SU-DHL-6 (cell line): ENCODE results near the gene PTCH1.

Experiments
- H2AFZ ChIP-seq: fragments of 200-600 bp; sonication (generic); 2 replicates; pipeline ENCODE4 v1.6.1; 2014; ENCODE audit warnings: low read depth, mild to moderate bottlenecking, moderate library complexity, mixed read lengths, antibody characterized with exemption, low read length; ENCODE audit not compliant: severe bottlenecking
- H3F3A ChIP-seq: fragments of 200-600 bp; shearing (Covaris generic); 2 replicates; pipeline ENCODE4 v1.6.0; 2016; ENCODE audit warnings: antibody characterized with exemption, mild to moderate bottlenecking; ENCODE audit not compliant: insufficient read depth
- H3K27ac ChIP-seq: fragments of 200-600 bp; sonication (generic); 2 replicates; pipeline ENCODE4 v1.5.1; 2016; ENCODE audit warnings: low read depth, mild to moderate bottlenecking, low read length, moderate library complexity, mixed read lengths
- H3K27me3 ChIP-seq: fragments of 200-600 bp; sonication (generic), shearing (Covaris generic); 2 replicates; pipeline ENCODE4 v1.6.0; 2014; ENCODE audit warnings: mild to moderate bottlenecking, low read length
- H3K36me3 ChIP-seq: fragments of 200-600 bp; sonication (generic); 2 replicates; pipeline ENCODE4 v1.6.1; 2014; ENCODE audit warnings: mild to moderate bottlenecking, low read length, mixed read lengths
- H3K4me2 ChIP-seq: fragments of 300-600, 200-600 bp; shearing (Covaris generic), sonication (generic); 2 replicates; pipeline ENCODE4 v1.6.0; 2014; ENCODE audit warnings: low read length, low read depth, mild to moderate bottlenecking; ENCODE audit not compliant: poor library complexity, severe bottlenecking
- H3K4me3 ChIP-seq: fragments of 200-600 bp; sonication (generic); 2 replicates; pipeline ENCODE4 v1.5.1; 2014; ENCODE audit warnings: antibody characterized with exemption, low read length, mild to moderate bottlenecking, mixed read lengths; ENCODE audit not compliant: insufficient read depth, poor library complexity, severe bottlenecking
- H3K79me2 ChIP-seq: fragments of 200-600 bp; sonication (generic); 2 replicates; pipeline ENCODE4 v1.6.1; 2014; ENCODE audit warnings: mild to moderate bottlenecking, low read length, moderate library complexity; ENCODE audit not compliant: insufficient read depth
- H3K9ac ChIP-seq: fragments of 200-600 bp; sonication (generic); 2 replicates; pipeline ENCODE4 v1.7.0; 2014; ENCODE audit warnings: mild to moderate bottlenecking, low read length
- H3K9me2 ChIP-seq: fragments of 200-600 bp; sonication (generic); replicated peaks from 2 replicates; pipeline ENCODE4 v1.6.1; 2014; ENCODE audit warnings: low read length; ENCODE audit not compliant: insufficient read depth
- H3K9me3 ChIP-seq: fragments of 200-600 bp; sonication (generic); 2 replicates; pipeline ENCODE4 v1.6.1; 2014; ENCODE audit warnings: low read length, mixed read lengths; ENCODE audit not compliant: insufficient read depth
- H4K20me1 ChIP-seq: fragments of 200-600 bp; sonication (generic); 2 replicates; pipeline ENCODE4 v1.6.1; 2014; ENCODE audit warnings: low read depth, mild to moderate bottlenecking, antibody characterized with exemption, low read length, moderate library complexity, mixed read lengths
- EZH2phosphoT487 ChIP-seq: fragments of 200-600 bp; sonication (generic), shearing (Covaris generic); conservative IDR thresholded peaks from 2 replicates; pipeline ENCODE4 v1.6.1; 2018; ENCODE audit warnings: mild to moderate bottlenecking, antibody characterized with exemption, low read length, moderate library complexity, mixed read lengths
- TF ChIP-seq, protein P1 (sequence below): fragments of 200-600 bp; sonication (generic); IDR thresholded peaks from one replicate; pipeline ENCODE4 v1.5.1; 2017; ENCODE audit warnings: antibody characterized with exemption, mild to moderate bottlenecking, low read length, moderate library complexity; ENCODE audit not compliant: insufficient read depth, poor library complexity, severe bottlenecking

PTCH1 gene

DNA sequence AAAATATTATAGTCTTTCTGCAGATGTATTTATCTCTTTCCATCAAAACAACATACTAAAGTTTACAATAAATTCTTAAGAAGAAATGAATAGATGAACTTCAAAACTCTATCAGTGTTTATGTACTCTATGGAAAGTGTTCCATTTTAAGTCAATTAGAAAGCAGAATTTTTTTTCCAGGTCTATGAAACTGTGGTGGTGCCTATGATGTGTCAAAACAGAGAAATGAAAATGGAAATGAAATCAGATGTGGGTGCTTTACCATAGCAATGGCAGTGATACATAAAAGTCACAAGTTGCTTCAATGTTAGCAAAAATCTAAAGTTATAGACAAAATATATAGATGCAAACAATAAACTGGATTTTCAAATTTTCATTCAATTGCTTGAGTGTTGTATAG is 97.3 kb downstream of the PTCH1 start:
- Histone ChIP-seq H3K27ac (no peak overlapping the region), H3K9me3 (peaks cover 12% of the 10 kb centered on the region; the same call in 1 of the 2 replicates), H3K4me3 (no peak overlapping the region), H3K9ac (no peak overlapping the region), H3K9me2 (no peaks in the 10 kb centered on the region), H3K27me3 (no peaks in the 10 kb centered on the region), H2AFZ (no peak overlapping the region), H3K4me2 (no peak overlapping the region), H3F3A (no peaks in the 10 kb centered on the region), H3K79me2 (no peaks in the 10 kb centered on the region), H3K36me3 (peaks cover 10% of the 10 kb centered on the region), H4K20me1 (no peaks in the 10 kb centered on the region)
- TF ChIP-seq, protein P1, sequence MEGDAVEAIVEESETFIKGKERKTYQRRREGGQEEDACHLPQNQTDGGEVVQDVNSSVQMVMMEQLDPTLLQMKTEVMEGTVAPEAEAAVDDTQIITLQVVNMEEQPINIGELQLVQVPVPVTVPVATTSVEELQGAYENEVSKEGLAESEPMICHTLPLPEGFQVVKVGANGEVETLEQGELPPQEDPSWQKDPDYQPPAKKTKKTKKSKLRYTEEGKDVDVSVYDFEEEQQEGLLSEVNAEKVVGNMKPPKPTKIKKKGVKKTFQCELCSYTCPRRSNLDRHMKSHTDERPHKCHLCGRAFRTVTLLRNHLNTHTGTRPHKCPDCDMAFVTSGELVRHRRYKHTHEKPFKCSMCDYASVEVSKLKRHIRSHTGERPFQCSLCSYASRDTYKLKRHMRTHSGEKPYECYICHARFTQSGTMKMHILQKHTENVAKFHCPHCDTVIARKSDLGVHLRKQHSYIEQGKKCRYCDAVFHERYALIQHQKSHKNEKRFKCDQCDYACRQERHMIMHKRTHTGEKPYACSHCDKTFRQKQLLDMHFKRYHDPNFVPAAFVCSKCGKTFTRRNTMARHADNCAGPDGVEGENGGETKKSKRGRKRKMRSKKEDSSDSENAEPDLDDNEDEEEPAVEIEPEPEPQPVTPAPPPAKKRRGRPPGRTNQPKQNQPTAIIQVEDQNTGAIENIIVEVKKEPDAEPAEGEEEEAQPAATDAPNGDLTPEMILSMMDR: no peak
- TF ChIP-seq EZH2phosphoT487: no peak

DNA sequence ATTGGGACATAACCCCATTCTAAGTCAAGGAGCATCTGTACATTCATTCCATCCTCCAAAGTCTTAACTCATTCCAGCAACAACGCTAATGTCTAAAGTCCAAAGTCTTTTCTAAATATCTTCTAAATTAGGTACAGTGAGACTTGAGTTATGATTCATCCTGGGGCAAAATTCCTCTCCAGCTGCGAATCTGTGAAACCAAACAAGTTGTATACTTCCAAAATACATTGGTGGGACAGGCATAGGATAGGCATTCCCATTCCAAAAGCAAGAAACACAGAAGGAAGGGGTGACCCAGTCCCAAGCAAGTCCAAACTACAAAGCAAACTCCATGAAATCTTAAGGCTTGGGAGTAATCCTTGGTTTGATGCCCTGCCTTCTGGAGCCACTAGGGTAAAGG is 101.6 kb downstream of the PTCH1 start:
- Histone ChIP-seq H3F3A (no peaks in the 10 kb centered on the region), H2AFZ (no peak overlapping the region), H3K27me3 (no peaks in the 10 kb centered on the region), H4K20me1 (no peaks in the 10 kb centered on the region), H3K4me2 (no peak overlapping the region), H3K9ac (no peak overlapping the region), H3K9me3 (no peaks in the 10 kb centered on the region), H3K27ac (no peak overlapping the region), H3K4me3 (no peak overlapping the region), H3K9me2 (no peaks in the 10 kb centered on the region), H3K79me2 (no peaks in the 10 kb centered on the region), H3K36me3 (no peaks in the 10 kb centered on the region)
- no peak for TF ChIP-seq EZH2phosphoT487
- TF ChIP-seq, protein P1: no peak

DNA sequence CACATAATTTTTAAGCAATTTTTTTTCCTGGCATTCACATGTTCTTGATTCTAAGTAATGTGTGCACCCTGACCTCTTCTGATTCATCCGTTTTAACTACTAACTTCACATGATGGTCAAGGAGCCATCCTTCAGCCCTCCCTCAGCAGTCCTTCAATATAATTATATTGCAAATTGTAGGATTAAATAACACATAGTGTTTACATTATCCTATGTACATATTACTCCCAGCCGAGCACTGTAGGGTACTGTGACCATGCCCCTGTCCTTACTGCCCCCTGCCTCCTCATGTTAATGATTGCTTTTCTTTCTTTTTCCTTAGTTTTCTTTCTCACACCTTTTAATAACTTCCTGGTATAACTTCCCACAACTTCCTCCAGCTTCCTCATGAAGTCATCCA is 103.0 kb downstream of the PTCH1 start:
- H3K4me3 ChIP-seq: no peak overlapping the region
- no peak overlapping the region for H3K4me2 ChIP-seq
- TF ChIP-seq, protein P1: no peak
- TF ChIP-seq EZH2phosphoT487: no peak
- no peaks in the 10 kb centered on the region for H3K9me3 ChIP-seq
- no peaks in the 10 kb centered on the region for H3K36me3 ChIP-seq
- no peaks in the 10 kb centered on the region for H3K27me3 ChIP-seq
- no peak overlapping the region for H3K9ac ChIP-seq
- no peaks in the 10 kb centered on the region for H3K79me2 ChIP-seq
- no peaks in the 10 kb centered on the region for H3K9me2 ChIP-seq
- no peak overlapping the region for H3K27ac ChIP-seq
- H4K20me1 ChIP-seq: no peaks in the 10 kb centered on the region
- no peak overlapping the region for H2AFZ ChIP-seq
- no peaks in the 10 kb centered on the region for H3F3A ChIP-seq
